ENCODE measurements around the gene KCNH8. TPM values are rescaled to one million over a fixed set of nuclear protein-coding genes. Genes with fewer than 3 reads are reported as not detected.

Gene KCNH8
- total RNA-seq, 4 donors from 2014 or later: 0.29 to 1.0 (median 0.42) TPM

DNA sequence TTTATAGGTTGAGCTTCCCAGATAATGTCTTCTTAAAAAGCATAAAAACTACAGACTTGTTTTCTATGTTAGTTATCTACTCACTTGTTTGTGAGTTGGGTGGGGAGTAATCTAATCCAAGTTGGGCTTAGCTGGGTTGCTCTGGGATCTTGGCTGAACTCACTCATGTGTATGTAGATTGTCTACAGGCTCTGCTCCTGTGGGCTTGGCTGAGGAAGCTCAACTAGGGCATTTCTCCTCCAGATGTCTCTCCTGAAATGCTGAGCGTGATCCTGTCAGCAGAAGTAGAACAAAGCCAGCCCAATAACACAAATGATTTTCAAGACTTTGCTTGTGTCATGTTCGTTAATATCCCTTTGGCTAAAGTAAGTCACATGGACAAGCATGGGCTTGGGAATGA, 17.3 kb downstream of the KCNH8 start:
- Histone ChIP-seq H3K36me3 (no peaks in the 10 kb centered on the region), H3K27ac (no peak overlapping the region), H3K9me3 (no peaks in the 10 kb centered on the region), H3K27me3 (no peaks in the 10 kb centered on the region), H3K4me3 (replicated peaks in 1 of 3) (no peak overlapping the region), H3K4me1 (no peaks in the 10 kb centered on the region)
- intact Hi-C loops (cut with DNase I): no loop called here
- TF ChIP-seq, protein P1, sequence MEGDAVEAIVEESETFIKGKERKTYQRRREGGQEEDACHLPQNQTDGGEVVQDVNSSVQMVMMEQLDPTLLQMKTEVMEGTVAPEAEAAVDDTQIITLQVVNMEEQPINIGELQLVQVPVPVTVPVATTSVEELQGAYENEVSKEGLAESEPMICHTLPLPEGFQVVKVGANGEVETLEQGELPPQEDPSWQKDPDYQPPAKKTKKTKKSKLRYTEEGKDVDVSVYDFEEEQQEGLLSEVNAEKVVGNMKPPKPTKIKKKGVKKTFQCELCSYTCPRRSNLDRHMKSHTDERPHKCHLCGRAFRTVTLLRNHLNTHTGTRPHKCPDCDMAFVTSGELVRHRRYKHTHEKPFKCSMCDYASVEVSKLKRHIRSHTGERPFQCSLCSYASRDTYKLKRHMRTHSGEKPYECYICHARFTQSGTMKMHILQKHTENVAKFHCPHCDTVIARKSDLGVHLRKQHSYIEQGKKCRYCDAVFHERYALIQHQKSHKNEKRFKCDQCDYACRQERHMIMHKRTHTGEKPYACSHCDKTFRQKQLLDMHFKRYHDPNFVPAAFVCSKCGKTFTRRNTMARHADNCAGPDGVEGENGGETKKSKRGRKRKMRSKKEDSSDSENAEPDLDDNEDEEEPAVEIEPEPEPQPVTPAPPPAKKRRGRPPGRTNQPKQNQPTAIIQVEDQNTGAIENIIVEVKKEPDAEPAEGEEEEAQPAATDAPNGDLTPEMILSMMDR (IDR thresholded peaks at IDR 0.05): no peak
- no peak for TF ChIP-seq POLR2A (IDR thresholded peaks at IDR 0.05)
- WGBS, 2 donors: 77 to 80% methylated on average over 2 of the region's 2 CpGs
- no peak for DNase-seq

DNA sequence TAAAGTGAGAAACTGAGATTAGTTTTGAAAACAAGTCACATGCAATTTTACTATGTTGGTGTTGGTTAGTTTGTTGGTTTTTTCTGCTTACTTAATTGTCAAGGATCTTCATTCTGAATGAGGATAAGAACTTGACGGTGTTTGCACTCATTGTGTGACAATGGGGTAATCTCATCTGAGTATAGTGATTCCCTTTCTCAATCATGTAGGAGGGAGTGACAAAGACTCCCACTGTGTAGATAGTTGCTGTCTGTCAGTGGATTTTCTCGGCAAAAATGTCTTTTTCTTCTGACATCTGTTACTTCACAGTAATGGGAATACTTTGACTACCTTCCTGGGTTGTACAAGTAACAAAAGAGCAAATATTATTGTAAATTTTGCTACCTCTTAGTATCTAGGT, 23.5 kb downstream of the KCNH8 start:
- 33 to 42% methylated on average over 2 of the region's 2 CpGs for WGBS, 2 donors
- Histone ChIP-seq H3K36me3 (no peaks in the 10 kb centered on the region), H3K4me3 (replicated peaks in 1 of 3) (no peak overlapping the region), H3K9me3 (no peaks in the 10 kb centered on the region), H3K27me3 (no peaks in the 10 kb centered on the region), H3K27ac (no peak overlapping the region), H3K4me1 (no peaks in the 10 kb centered on the region)
- intact Hi-C loops (cut with DNase I): no loop called here
- TF ChIP-seq POLR2A (IDR thresholded peaks at IDR 0.05): no peak
- TF ChIP-seq, protein P1 (IDR thresholded peaks at IDR 0.05): no peak
- DNase-seq: no peak

DNA sequence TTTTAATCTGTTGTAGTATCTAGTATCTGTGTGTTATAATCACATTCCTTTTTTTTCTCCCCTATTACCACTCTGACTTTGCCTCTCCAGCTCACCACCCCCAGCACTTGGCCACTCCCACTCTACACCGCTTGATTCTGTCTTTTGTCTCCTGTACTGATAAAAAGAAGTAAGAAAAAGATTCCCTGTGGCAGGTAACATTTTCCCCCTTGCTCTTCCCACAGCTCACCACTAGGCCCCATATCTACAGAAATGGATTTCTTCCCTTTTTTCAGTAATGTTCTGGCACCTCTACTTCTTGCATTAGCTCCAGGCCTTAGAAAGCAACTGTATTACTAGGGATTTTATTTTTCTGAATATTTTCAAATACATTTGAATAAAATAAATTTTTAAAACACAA, 25.6 kb downstream of the KCNH8 start:
- Histone ChIP-seq H3K27ac (no peak overlapping the region), H3K9me3 (no peaks in the 10 kb centered on the region), H3K4me3 (replicated peaks in 1 of 3) (no peak overlapping the region), H3K27me3 (no peaks in the 10 kb centered on the region), H3K4me1 (no peaks in the 10 kb centered on the region), H3K36me3 (no peaks in the 10 kb centered on the region)
- intact Hi-C loops (cut with DNase I): no loop called here
- no peak for DNase-seq
- no peak for TF ChIP-seq POLR2A (IDR thresholded peaks at IDR 0.05)
- TF ChIP-seq, protein P1 (IDR thresholded peaks at IDR 0.05): no peak
- WGBS, 2 donors: 26 to 33% methylated on average over 1 of the region's 1 CpG

DNA sequence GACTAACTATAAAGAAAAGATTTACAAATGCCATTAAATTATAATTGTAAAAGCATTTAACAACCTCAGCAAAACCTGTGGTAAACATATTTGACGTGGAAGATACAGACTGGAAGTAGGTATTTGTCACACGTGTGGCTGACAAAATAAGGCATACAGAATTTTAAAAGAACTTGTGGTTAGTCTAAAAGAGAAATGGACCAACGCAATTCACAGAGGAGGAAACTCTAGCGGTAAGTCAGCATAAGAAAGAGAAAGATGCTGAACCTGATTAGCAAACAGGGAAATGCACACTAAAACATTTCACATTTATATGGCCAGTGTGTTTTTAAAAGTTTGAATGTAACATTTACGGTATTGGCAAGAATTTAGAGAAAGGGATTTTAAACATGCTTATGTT, 35.3 kb downstream of the KCNH8 start:
- intact Hi-C loops (cut with DNase I): no loop called here
- TF ChIP-seq, protein P1 (IDR thresholded peaks at IDR 0.05): no peak
- TF ChIP-seq POLR2A (IDR thresholded peaks at IDR 0.05): no peak
- Histone ChIP-seq H3K4me3 (replicated peaks in 1 of 3) (no peak overlapping the region), H3K9me3 (no peaks in the 10 kb centered on the region), H3K27me3 (no peaks in the 10 kb centered on the region), H3K4me1 (no peaks in the 10 kb centered on the region), H3K27ac (no peak overlapping the region), H3K36me3 (no peaks in the 10 kb centered on the region)
- WGBS, 2 donors: 67 to 68% methylated on average over 5 of the region's 5 CpGs
- DNase-seq: no peak

DNA sequence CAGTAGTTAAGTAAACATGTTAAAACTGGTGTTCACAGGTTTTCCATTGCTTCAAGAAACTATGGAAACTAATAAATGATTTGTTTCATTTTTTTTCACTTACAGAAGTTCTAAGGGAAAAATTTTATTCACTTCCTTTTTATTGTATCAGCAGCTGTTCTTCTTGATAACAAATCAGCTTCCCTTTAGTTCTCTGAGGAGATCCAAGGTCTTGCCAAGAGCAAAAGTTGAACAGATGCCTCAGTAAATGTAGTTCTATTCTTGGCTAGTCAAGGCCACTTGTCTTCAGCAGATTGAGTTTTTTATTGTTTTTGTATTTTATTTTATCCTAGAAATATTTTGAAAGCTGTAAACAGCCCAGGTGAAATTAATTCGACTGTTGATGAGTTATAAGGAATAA, 41.8 kb downstream of the KCNH8 start:
- DNase-seq: no peak
- Histone ChIP-seq H3K9me3 (no peaks in the 10 kb centered on the region), H3K27ac (no peak overlapping the region), H3K4me3 (replicated peaks in 1 of 3) (no peak overlapping the region), H3K27me3 (no peaks in the 10 kb centered on the region), H3K4me1 (no peaks in the 10 kb centered on the region), H3K36me3 (no peaks in the 10 kb centered on the region)
- WGBS, 2 donors: 69 to 77% methylated on average over 1 of the region's 1 CpG
- no peak for TF ChIP-seq POLR2A (IDR thresholded peaks at IDR 0.05)
- TF ChIP-seq, protein P1 (IDR thresholded peaks at IDR 0.05): no peak
- intact Hi-C loops (cut with DNase I): no loop called here
